H1 (cell line): ENCODE data around the gene RAB38. TPM values are rescaled to one million over a fixed set of nuclear protein-coding genes. Genes with fewer than 3 reads are reported as not detected.

ENCODE experiments used
- TBP ChIP-seq: IDR thresholded peaks from 2 replicates; pipeline ENCODE4 v1.6.1; 2011; ENCODE audit warnings: low read depth, low read length, improper control_type of control experiment
- polyA plus RNA-seq, 7 experiments: library from polyadenylated mRNA; depleted of rRNA in 3 of 7; stranded (reverse) in 5 of 7; unstranded in 2 of 7; fragments of >200 nt in 5 of 7; fragments of 200-250 nt in 2 of 7; gene quantifications; 1 replicate in 5 of 7; 2 replicates in 1 of 7; 4 replicates in 1 of 7; pipeline versions ENCODE4 v1.2.1 to v1.2.3, GENCODE V29; 2011 to 2013; ENCODE audit warnings: missing spikeins in 2 of 7, mixed read lengths in 2 of 7
- total RNA-seq: library from RNA; stranded (reverse); fragmentation: NEBNext Ultra II Directional; extraction: Animal tissue kit (Norgen Biotek cat#: 25700); gene quantifications from 2 replicates; pipeline ENCODE4 v1.2.1, GENCODE V29; 2021
- TF ChIP-seq, protein P1 (sequence below): fragments of 300-600 bp; sonication (generic); IDR thresholded peaks from 2 replicates; pipeline ENCODE4 v1.7.1; 2012; ENCODE audit warnings: low read length, moderate library complexity, mild to moderate bottlenecking, inconsistent platforms; ENCODE audit not compliant: insufficient replicate concordance

RAB38 gene
- total and polyA plus RNA-seq, 2 of the 8 experiments (the other 6 are each of a cell fraction or from before 2014, with no cell fraction given) = 15.4 to 16.5 TPM

- TF ChIP-seq, protein P1, sequence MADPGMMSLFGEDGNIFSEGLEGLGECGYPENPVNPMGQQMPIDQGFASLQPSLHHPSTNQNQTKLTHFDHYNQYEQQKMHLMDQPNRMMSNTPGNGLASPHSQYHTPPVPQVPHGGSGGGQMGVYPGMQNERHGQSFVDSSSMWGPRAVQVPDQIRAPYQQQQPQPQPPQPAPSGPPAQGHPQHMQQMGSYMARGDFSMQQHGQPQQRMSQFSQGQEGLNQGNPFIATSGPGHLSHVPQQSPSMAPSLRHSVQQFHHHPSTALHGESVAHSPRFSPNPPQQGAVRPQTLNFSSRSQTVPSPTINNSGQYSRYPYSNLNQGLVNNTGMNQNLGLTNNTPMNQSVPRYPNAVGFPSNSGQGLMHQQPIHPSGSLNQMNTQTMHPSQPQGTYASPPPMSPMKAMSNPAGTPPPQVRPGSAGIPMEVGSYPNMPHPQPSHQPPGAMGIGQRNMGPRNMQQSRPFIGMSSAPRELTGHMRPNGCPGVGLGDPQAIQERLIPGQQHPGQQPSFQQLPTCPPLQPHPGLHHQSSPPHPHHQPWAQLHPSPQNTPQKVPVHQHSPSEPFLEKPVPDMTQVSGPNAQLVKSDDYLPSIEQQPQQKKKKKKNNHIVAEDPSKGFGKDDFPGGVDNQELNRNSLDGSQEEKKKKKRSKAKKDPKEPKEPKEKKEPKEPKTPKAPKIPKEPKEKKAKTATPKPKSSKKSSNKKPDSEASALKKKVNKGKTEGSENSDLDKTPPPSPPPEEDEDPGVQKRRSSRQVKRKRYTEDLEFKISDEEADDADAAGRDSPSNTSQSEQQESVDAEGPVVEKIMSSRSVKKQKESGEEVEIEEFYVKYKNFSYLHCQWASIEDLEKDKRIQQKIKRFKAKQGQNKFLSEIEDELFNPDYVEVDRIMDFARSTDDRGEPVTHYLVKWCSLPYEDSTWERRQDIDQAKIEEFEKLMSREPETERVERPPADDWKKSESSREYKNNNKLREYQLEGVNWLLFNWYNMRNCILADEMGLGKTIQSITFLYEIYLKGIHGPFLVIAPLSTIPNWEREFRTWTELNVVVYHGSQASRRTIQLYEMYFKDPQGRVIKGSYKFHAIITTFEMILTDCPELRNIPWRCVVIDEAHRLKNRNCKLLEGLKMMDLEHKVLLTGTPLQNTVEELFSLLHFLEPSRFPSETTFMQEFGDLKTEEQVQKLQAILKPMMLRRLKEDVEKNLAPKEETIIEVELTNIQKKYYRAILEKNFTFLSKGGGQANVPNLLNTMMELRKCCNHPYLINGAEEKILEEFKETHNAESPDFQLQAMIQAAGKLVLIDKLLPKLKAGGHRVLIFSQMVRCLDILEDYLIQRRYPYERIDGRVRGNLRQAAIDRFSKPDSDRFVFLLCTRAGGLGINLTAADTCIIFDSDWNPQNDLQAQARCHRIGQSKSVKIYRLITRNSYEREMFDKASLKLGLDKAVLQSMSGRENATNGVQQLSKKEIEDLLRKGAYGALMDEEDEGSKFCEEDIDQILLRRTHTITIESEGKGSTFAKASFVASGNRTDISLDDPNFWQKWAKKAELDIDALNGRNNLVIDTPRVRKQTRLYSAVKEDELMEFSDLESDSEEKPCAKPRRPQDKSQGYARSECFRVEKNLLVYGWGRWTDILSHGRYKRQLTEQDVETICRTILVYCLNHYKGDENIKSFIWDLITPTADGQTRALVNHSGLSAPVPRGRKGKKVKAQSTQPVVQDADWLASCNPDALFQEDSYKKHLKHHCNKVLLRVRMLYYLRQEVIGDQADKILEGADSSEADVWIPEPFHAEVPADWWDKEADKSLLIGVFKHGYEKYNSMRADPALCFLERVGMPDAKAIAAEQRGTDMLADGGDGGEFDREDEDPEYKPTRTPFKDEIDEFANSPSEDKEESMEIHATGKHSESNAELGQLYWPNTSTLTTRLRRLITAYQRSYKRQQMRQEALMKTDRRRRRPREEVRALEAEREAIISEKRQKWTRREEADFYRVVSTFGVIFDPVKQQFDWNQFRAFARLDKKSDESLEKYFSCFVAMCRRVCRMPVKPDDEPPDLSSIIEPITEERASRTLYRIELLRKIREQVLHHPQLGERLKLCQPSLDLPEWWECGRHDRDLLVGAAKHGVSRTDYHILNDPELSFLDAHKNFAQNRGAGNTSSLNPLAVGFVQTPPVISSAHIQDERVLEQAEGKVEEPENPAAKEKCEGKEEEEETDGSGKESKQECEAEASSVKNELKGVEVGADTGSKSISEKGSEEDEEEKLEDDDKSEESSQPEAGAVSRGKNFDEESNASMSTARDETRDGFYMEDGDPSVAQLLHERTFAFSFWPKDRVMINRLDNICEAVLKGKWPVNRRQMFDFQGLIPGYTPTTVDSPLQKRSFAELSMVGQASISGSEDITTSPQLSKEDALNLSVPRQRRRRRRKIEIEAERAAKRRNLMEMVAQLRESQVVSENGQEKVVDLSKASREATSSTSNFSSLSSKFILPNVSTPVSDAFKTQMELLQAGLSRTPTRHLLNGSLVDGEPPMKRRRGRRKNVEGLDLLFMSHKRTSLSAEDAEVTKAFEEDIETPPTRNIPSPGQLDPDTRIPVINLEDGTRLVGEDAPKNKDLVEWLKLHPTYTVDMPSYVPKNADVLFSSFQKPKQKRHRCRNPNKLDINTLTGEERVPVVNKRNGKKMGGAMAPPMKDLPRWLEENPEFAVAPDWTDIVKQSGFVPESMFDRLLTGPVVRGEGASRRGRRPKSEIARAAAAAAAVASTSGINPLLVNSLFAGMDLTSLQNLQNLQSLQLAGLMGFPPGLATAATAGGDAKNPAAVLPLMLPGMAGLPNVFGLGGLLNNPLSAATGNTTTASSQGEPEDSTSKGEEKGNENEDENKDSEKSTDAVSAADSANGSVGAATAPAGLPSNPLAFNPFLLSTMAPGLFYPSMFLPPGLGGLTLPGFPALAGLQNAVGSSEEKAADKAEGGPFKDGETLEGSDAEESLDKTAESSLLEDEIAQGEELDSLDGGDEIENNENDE = no peak
- TF ChIP-seq TBP = no peak
- TF ChIP-seq, all 59 proteins: peak for 0
Measured at GRCh38 chr11:88170673-88171072, 4.6 kb downstream of the RAB38 start (continued).
